ENCODE data around the gene MEST. TPM values are rescaled to one million over a fixed set of nuclear protein-coding genes. Genes with fewer than 3 reads are reported as not detected.

The MEST gene
- total and polyA plus RNA-seq, 2 donors (not counting 1 experiment from before 2014, with no cell fraction given): 38.8 to 382 TPM

DNA sequence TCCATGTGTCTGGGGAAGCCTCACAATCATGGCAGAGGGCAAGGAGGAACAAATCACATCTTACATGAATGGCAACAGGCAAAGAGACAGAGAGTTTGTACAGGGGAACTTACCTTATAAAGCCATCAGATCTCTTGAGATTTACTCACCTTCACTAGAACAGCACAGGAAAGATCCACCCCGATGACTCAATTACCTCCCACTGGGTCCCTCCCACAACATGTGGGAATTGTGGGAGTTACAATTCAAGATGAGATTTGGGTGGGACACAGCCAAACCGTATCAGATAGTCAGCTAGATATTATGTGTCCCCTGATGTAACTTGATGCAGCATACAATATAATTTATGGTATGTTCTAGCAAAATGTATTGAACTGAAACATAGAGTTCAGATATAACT is 36.9 kb upstream of the MEST start:
- Histone ChIP-seq H3K27ac (ENCODE audit: insufficient read depth, low read length) (no peak overlapping the region), H3K4me2 (ENCODE audit: extremely low read depth, insufficient read depth, low read length) (no peak overlapping the region), H3K9ac (ENCODE audit: insufficient read depth, low read length) (no peak overlapping the region), H4K20me1 (ENCODE audit: control insufficient read depth, extremely low read depth, insufficient read depth, low read length) (no peaks in the 10 kb centered on the region), H3K79me2 (ENCODE audit: control insufficient read depth, insufficient read depth, low read length) (no peaks in the 10 kb centered on the region), H3K36me3 (ENCODE audit: control insufficient read depth, insufficient read depth, low read length) (no peaks in the 10 kb centered on the region), H3K4me1 (ENCODE audit: control insufficient read depth, extremely low read depth, insufficient read depth, low read length) (no peaks in the 10 kb centered on the region), H3K9me3 (ENCODE audit: control insufficient read depth, insufficient read depth, low read depth, low read length) (no peaks in the 10 kb centered on the region), H2AFZ (ENCODE audit: low read length) (no peak overlapping the region), H3K27me3 (ENCODE audit: control insufficient read depth, insufficient read depth, low read length) (peaks cover 3% of the 10 kb centered on the region), H3K4me3 (replicated peaks in 1 of 4; ENCODE audit: control extremely low read depth in 1 of 4, insufficient read depth in 1 of 4, low read depth in 3 of 4, low read length in 4 of 4) (no peak overlapping the region)
- TF ChIP-seq, protein P1, sequence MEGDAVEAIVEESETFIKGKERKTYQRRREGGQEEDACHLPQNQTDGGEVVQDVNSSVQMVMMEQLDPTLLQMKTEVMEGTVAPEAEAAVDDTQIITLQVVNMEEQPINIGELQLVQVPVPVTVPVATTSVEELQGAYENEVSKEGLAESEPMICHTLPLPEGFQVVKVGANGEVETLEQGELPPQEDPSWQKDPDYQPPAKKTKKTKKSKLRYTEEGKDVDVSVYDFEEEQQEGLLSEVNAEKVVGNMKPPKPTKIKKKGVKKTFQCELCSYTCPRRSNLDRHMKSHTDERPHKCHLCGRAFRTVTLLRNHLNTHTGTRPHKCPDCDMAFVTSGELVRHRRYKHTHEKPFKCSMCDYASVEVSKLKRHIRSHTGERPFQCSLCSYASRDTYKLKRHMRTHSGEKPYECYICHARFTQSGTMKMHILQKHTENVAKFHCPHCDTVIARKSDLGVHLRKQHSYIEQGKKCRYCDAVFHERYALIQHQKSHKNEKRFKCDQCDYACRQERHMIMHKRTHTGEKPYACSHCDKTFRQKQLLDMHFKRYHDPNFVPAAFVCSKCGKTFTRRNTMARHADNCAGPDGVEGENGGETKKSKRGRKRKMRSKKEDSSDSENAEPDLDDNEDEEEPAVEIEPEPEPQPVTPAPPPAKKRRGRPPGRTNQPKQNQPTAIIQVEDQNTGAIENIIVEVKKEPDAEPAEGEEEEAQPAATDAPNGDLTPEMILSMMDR (conservative IDR thresholded peaks at IDR 0.05 in 1 of 2, IDR thresholded peaks at IDR 0.05 in 1 of 2; ENCODE audit: low read depth in 1 of 2, low read length in 2 of 2): no peak
- TF ChIP-seq EZH2 (IDR thresholded peaks at IDR 0.05; ENCODE audit: low read length, missing control alignments): no peak
- no peak for DNase-seq (ENCODE audit: low read depth in 2 of 2)

DNA sequence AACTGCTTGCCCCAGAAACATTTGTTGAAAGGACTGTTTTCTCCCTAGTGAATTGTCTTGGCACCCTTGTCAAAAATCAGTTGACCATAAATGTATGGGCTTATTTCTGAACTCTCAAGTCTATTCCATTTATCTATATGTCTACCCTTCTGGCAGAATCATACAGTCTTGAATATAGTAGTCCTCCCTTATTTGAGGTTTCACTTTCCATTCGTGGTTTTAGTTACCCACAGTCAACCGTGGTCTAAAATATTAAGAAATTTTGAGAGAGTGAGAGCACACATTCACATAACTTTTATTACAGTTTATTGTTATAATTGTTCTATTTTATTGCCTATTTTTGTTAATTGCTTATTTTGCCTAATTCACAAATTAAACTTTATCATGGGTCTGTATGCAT is 33.6 kb upstream of the MEST start:
- no peak overlapping the region for H2AFZ ChIP-seq (ENCODE audit: low read length)
- H4K20me1 ChIP-seq (ENCODE audit: control insufficient read depth, extremely low read depth, insufficient read depth, low read length): no peaks in the 10 kb centered on the region
- H3K4me1 ChIP-seq (ENCODE audit: control insufficient read depth, extremely low read depth, insufficient read depth, low read length): no peaks in the 10 kb centered on the region
- H3K27ac ChIP-seq (ENCODE audit: insufficient read depth, low read length): no peak overlapping the region
- TF ChIP-seq EZH2 (IDR thresholded peaks at IDR 0.05; ENCODE audit: low read length, missing control alignments): no peak
- TF ChIP-seq, protein P1 (conservative IDR thresholded peaks at IDR 0.05 in 1 of 2, IDR thresholded peaks at IDR 0.05 in 1 of 2; ENCODE audit: low read depth in 1 of 2, low read length in 2 of 2): no peak
- H3K4me2 ChIP-seq (ENCODE audit: extremely low read depth, insufficient read depth, low read length): no peak overlapping the region
- DNase-seq (ENCODE audit: low read depth in 2 of 2): no peak
- no peaks in the 10 kb centered on the region for H3K27me3 ChIP-seq (ENCODE audit: control insufficient read depth, insufficient read depth, low read length)
- H3K79me2 ChIP-seq (ENCODE audit: control insufficient read depth, insufficient read depth, low read length): no peaks in the 10 kb centered on the region
- no peak overlapping the region for H3K4me3 ChIP-seq (replicated peaks in 1 of 4; ENCODE audit: control extremely low read depth in 1 of 4, insufficient read depth in 1 of 4, low read depth in 3 of 4, low read length in 4 of 4)
- no peaks in the 10 kb centered on the region for H3K36me3 ChIP-seq (ENCODE audit: control insufficient read depth, insufficient read depth, low read length)
- no peaks in the 10 kb centered on the region for H3K9me3 ChIP-seq (ENCODE audit: control insufficient read depth, insufficient read depth, low read depth, low read length)
- H3K9ac ChIP-seq (ENCODE audit: insufficient read depth, low read length): no peak overlapping the region

GRCh38 chr7:130461272-130461671 is 30.6 kb upstream of the MEST start:
- Histone ChIP-seq H3K27me3 (ENCODE audit: control insufficient read depth, insufficient read depth, low read length) (no peaks in the 10 kb centered on the region), H3K9me3 (ENCODE audit: control insufficient read depth, insufficient read depth, low read depth, low read length) (no peaks in the 10 kb centered on the region), H3K4me2 (ENCODE audit: extremely low read depth, insufficient read depth, low read length) (no peak overlapping the region), H2AFZ (ENCODE audit: low read length) (no peak overlapping the region), H3K4me1 (ENCODE audit: control insufficient read depth, extremely low read depth, insufficient read depth, low read length) (no peaks in the 10 kb centered on the region), H3K27ac (ENCODE audit: insufficient read depth, low read length) (no peak overlapping the region), H4K20me1 (ENCODE audit: control insufficient read depth, extremely low read depth, insufficient read depth, low read length) (no peaks in the 10 kb centered on the region), H3K9ac (ENCODE audit: insufficient read depth, low read length) (no peak overlapping the region), H3K36me3 (ENCODE audit: control insufficient read depth, insufficient read depth, low read length) (no peaks in the 10 kb centered on the region), H3K4me3 (replicated peaks in 1 of 4; ENCODE audit: control extremely low read depth in 1 of 4, insufficient read depth in 1 of 4, low read depth in 3 of 4, low read length in 4 of 4) (no peak overlapping the region), H3K79me2 (ENCODE audit: control insufficient read depth, insufficient read depth, low read length) (no peaks in the 10 kb centered on the region)
- DNase-seq (ENCODE audit: low read depth in 2 of 2): no peak
- TF ChIP-seq, protein P1 (conservative IDR thresholded peaks at IDR 0.05 in 1 of 2, IDR thresholded peaks at IDR 0.05 in 1 of 2; ENCODE audit: low read depth in 1 of 2, low read length in 2 of 2): no peak
- no peak for TF ChIP-seq EZH2 (IDR thresholded peaks at IDR 0.05; ENCODE audit: low read length, missing control alignments)
